ENCODE measurements around the gene SPIN4. TPM values are rescaled to one million over a fixed set of nuclear protein-coding genes. Genes with fewer than 3 reads are reported as not detected.

Gene SPIN4
- total RNA-seq, 1 experiment from 2014 or later: 23.3 TPM

DNA sequence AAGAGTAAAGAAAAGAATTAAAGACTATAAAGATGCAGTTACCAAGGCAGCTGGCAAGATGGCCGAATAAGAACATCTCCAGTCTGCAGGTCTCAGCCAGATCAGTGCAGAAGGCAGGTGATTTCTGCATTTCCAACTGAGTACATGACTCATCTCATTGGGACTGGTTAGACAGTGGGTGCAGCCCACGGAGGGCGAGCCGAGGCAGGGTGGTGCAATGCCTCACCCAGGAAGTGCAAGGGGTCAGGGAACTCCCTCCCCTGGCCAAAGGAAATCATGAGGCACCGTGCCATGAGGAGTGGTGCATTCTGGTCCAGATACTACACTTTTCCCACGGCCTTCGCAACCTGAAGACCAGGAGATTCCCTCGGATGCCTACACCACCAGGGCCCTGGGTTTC, 20.5 kb downstream of the SPIN4 start:
- no peak overlapping the region for H2BK20ac ChIP-seq (ENCODE audit: low read depth, low read length, poor library complexity, severe bottlenecking)
- H3K9me3 Mint-ChIP-seq: peaks cover 68 to 78% of the 10 kb centered on the region in 2 experiments
- H2AK5ac ChIP-seq (ENCODE audit: insufficient read length, low read length): no peak overlapping the region
- no peak overlapping the region for H3K4ac ChIP-seq (ENCODE audit: low read depth, low read length)
- no peaks in the 10 kb centered on the region for H3K4me1 ChIP-seq (ENCODE audit: insufficient read depth, low read length)
- H3K14ac ChIP-seq (ENCODE audit: insufficient read depth, low read length): no peak overlapping the region
- no peak overlapping the region for H3K18ac ChIP-seq (ENCODE audit: insufficient read length, low read depth, low read length)
- no peak overlapping the region for H4K5ac ChIP-seq (ENCODE audit: insufficient read length, low read depth, low read length)
- H3K23me2 ChIP-seq (ENCODE audit: insufficient read length, low read depth, low read length, poor library complexity, severe bottlenecking): no peaks in the 10 kb centered on the region
- H3K4me3 Mint-ChIP-seq: no peak overlapping the region
- no peak overlapping the region for H3K4me2 ChIP-seq (ENCODE audit: insufficient read depth, insufficient read length, low read length)
- no peak overlapping the region for H2BK120ac ChIP-seq (ENCODE audit: low read depth, low read length, poor library complexity, severe bottlenecking)
- H3K27ac ChIP-seq (ENCODE audit: insufficient read length, low read depth, low read length): no peak overlapping the region
- no peaks in the 10 kb centered on the region; the same call in 1 of the 2 replicates for H3K27me3 Mint-ChIP-seq (ENCODE audit: low read depth)
- no peaks in the 10 kb centered on the region for H3K27me3 ChIP-seq (ENCODE audit: insufficient read depth, low read length)
- H3K27ac Mint-ChIP-seq: no peak overlapping the region
- H3K23ac ChIP-seq (ENCODE audit: insufficient read length, low read depth, low read length): no peak overlapping the region
- H3K36me3 Mint-ChIP-seq (ENCODE audit: insufficient read depth in 1 of 3, low read depth in 3 of 3): peaks cover 21 to 35% (median 22%) of the 10 kb centered on the region in 3 experiments
- H2BK5ac ChIP-seq (ENCODE audit: insufficient read length, low read length): no peak overlapping the region
- H4K20me1 ChIP-seq (ENCODE audit: control insufficient read depth, insufficient read depth, insufficient read length): no peaks in the 10 kb centered on the region
- H4K91ac ChIP-seq (ENCODE audit: insufficient read length, low read depth, low read length): no peak overlapping the region
- no peak overlapping the region for H3K9ac ChIP-seq (ENCODE audit: extremely low read depth, insufficient read length, low read length)
- peaks cover 3 to 4% of the 10 kb centered on the region in 2 experiments; a peak in 2 of 4 replicates for H3K4me1 Mint-ChIP-seq
- WGBS (ENCODE audit: extremely low coverage, insufficient read length, low lambda C conversion rate): no CpG with 5 or more reads among the region's 8 CpGs
- no peak overlapping the region for H2BK12ac ChIP-seq (ENCODE audit: insufficient read length, low read depth, low read length)
- H3K79me1 ChIP-seq (ENCODE audit: insufficient read depth, low read depth, low read length, poor library complexity, severe bottlenecking): no peaks in the 10 kb centered on the region
- peaks cover 26% of the 10 kb centered on the region for H3K9me3 ChIP-seq (ENCODE audit: control insufficient read depth, low read depth, low read length)
- no peak overlapping the region for H2BK15ac ChIP-seq (ENCODE audit: low read depth, low read length)
- no peaks in the 10 kb centered on the region for H3K79me2 ChIP-seq (ENCODE audit: insufficient read depth, low read length)
- H2AFZ ChIP-seq (ENCODE audit: low read length): no peak overlapping the region
- no peak overlapping the region for H3T11ph ChIP-seq (ENCODE audit: low read length)
- no peak for DNase-seq
- H3K56ac ChIP-seq (ENCODE audit: insufficient read length, low read depth, low read length): no peak overlapping the region
- TF ChIP-seq CTCF (conservative IDR thresholded peaks at IDR 0.05): no peak
- no peak overlapping the region for H4K8ac ChIP-seq (replicated peaks; ENCODE audit: insufficient read length, low read depth, low read length)

Data from H9 (cell line).